Stimulated activated CD4-positive, alpha-beta T cell treated with anti-CD3 and anti-CD28 coated beads, Interleukin-2, amount 100 ng/mL, for 4 hours (primary cell): ENCODE measurements around the gene MARCO.
"Not testable (repeated sequence)": the region's sequence is repeated elsewhere in the genome, so short reads cannot be mapped to it uniquely, and the experiment has no call there.

Experiments used
- DNase-seq: peaks from one replicate; pipeline ENCODE4 v3.0.0-alpha.2; 2020; ENCODE audit warnings: low read depth

The MARCO gene

GRCh38 chr2:118929059-118929458 lies 12.9 kb upstream of the MARCO start:
- DNase-seq, result no peak

GRCh38 chr2:118932949-118933348 lies 9.0 kb upstream of the MARCO start:
- no peak for DNase-seq

- no peak for DNase-seq
Observed at GRCh38 chr2:118936306-118936705, 5.7 kb upstream of the MARCO start.

GRCh38 chr2:118936936-118937335 lies 5.1 kb upstream of the MARCO start:
- no peak for DNase-seq

GRCh38 chr2:118937817-118938216 lies 4.2 kb upstream of the MARCO start:
- no peak for DNase-seq

- DNase-seq, result no peak
Observed at GRCh38 chr2:118939994-118940393, 2.0 kb upstream of the MARCO start.

- DNase-seq, result no peak
Observed at GRCh38 chr2:118940486-118941120, 1.4 kb upstream of the MARCO start.

- no peak for DNase-seq
Observed at GRCh38 chr2:118943286-118943685, 1.3 kb downstream of the MARCO start.

- no peak for DNase-seq
Observed at GRCh38 chr2:118945881-118946280, 3.9 kb downstream of the MARCO start.

GRCh38 chr2:118948266-118948665 lies 6.3 kb downstream of the MARCO start:
- DNase-seq, result not testable (repeated sequence)

GRCh38 chr2:118954297-118955060 lies 12.5 kb downstream of the MARCO start:
- no peak for DNase-seq

- DNase-seq, result no peak
Observed at GRCh38 chr2:118965737-118966136, 23.7 kb downstream of the MARCO start.

GRCh38 chr2:118967124-118967880 lies 25.3 kb downstream of the MARCO start:
- no peak for DNase-seq

GRCh38 chr2:118968042-118968441 lies 26.0 kb downstream of the MARCO start:
- DNase-seq, result no peak

GRCh38 chr2:118968961-118969733 lies 27.2 kb downstream of the MARCO start:
- DNase-seq, result no peak

GRCh38 chr2:118969734-118970395 lies 27.9 kb downstream of the MARCO start:
- DNase-seq, result no peak

GRCh38 chr2:118970396-118971135 lies 28.6 kb downstream of the MARCO start:
- no peak for DNase-seq

- no peak for DNase-seq
Observed at GRCh38 chr2:118971245-118972122, 29.5 kb downstream of the MARCO start.

- no peak for DNase-seq
Observed at GRCh38 chr2:118973542-118973951, 31.6 kb downstream of the MARCO start.
